Panc1 (cell line): ENCODE measurements around the gene NELFE. TPM values are rescaled to one million over a fixed set of nuclear protein-coding genes. Genes with fewer than 3 reads are reported as not detected.

Experiments used
- ATAC-seq: fragments of 200-7000 bp; cut with Tn5 transposase; 2 replicates; pipeline ENCODE4 v1.9.1; 2020; ENCODE audit warnings: mild to moderate bottlenecking, moderate library complexity
- BruUV-seq: library from RNA; stranded (reverse); fragments of 400-500 nt; replicated peaks from 2 replicates; lab custom pipeline; 2021; lab: Mats Ljungman, UMichigan
- CTCF ChIA-PET: fragments of 300-600 bp; sonication (Branson Sonifier 250); formaldehyde crosslinking; loops from one replicate; lab custom pipeline; 2022; ENCODE audit warnings: antibody characterized with exemption; lab: Charles Lee
- POLR2A ChIA-PET: fragments of 300-600 bp; sonication (Branson Sonifier 250); formaldehyde crosslinking; loops from one replicate; lab custom pipeline; 2022; ENCODE audit warnings: antibody characterized with exemption; lab: Charles Lee
- DNase-seq: peaks from one replicate; pipeline ENCODE4 v3.0.0-alpha.2; 2010; ENCODE audit warnings: low read depth, low spot score
- H3K27ac ChIP-seq: 2 replicates; pipeline ENCODE4 v1.5.1; 2011; ENCODE audit warnings: mild to moderate bottlenecking, low read length, inconsistent platforms
- H3K27me3 ChIP-seq: fragments of 200-500 bp; sonication (Bioruptor generic); 2 replicates; pipeline ENCODE4 v1.6.0; 2014; ENCODE audit warnings: low read length, inconsistent platforms; ENCODE audit not compliant: control insufficient read depth, insufficient read depth
- H3K36me3 ChIP-seq: fragments of 200-500 bp; sonication (Bioruptor generic); 2 replicates; pipeline ENCODE4 v1.5.1; 2014; ENCODE audit warnings: inconsistent platforms, mild to moderate bottlenecking, low read length, moderate library complexity; ENCODE audit not compliant: control insufficient read depth, insufficient read depth
- H3K4me1 ChIP-seq: 2 replicates; pipeline ENCODE4 v1.5.1; 2011; ENCODE audit warnings: inconsistent platforms, mild to moderate bottlenecking, low read length, moderate library complexity; ENCODE audit not compliant: control insufficient read depth, insufficient read depth
- H3K4me3 ChIP-seq, 2 experiments: 2 replicates each; pipeline ENCODE4 v1.5.1; 2011 to 2012; ENCODE audit warnings: low read depth in 2 of 2, low read length in 2 of 2, mild to moderate bottlenecking in 2 of 2, inconsistent platforms in 1 of 2, moderate library complexity in 1 of 2
- H3K9me3 ChIP-seq: fragments of 200-500 bp; sonication (Bioruptor generic); 2 replicates; pipeline ENCODE4 v1.5.1; 2014; ENCODE audit warnings: low read depth, mild to moderate bottlenecking, inconsistent platforms, low read length, moderate library complexity; ENCODE audit not compliant: control insufficient read depth, insufficient read depth
- CTCF ChIP-seq: fragments of 450-650 bp; IDR thresholded peaks from 2 replicates; pipeline ENCODE4 v1.5.1; 2017; ENCODE audit warnings: mild to moderate bottlenecking
- POLR2AphosphoS5 ChIP-seq: IDR thresholded peaks from 2 replicates; pipeline ENCODE4 v1.6.1; 2012; ENCODE audit warnings: mild to moderate bottlenecking, low read depth, low read length, moderate library complexity
- REST ChIP-seq, 2 experiments: IDR thresholded peaks; 2 replicates each; pipeline ENCODE4 v1.6.1; 2011 to 2012; ENCODE audit warnings: low read depth in 2 of 2, control low read depth in 1 of 2, low read length in 1 of 2, mild to moderate bottlenecking in 1 of 2, moderate library complexity in 1 of 2; ENCODE audit not compliant: insufficient read depth in 1 of 2
- SIN3A ChIP-seq: IDR thresholded peaks from 2 replicates; pipeline ENCODE4 v1.6.1; 2012; ENCODE audit warnings: low read depth, mild to moderate bottlenecking, low read length, moderate library complexity, borderline replicate concordance; ENCODE audit not compliant: insufficient read depth
- TCF7L2 ChIP-seq: IDR thresholded peaks from 2 replicates; pipeline ENCODE4 v1.6.1; 2011; ENCODE audit warnings: mild to moderate bottlenecking, low read depth, low read length, inconsistent platforms
- in situ Hi-C: cut with HindIII; loops from 2 replicates; pipeline ENCODE4 v1.10.0; 2016; ENCODE audit warnings: low sequenced_read_pairs, low pct_unique_long_range_greater_than_20kb
- intact Hi-C: fragments of 100-400 bp; cut with micrococcal nuclease; formaldehyde crosslinking; loops from one replicate; pipeline ENCODE4 v1.10.0; 2022; ENCODE audit not compliant: unreplicated experiment
- total RNA-seq: library from RNA; stranded (reverse); gene quantifications from one replicate; pipeline ENCODE4 v1.2.1, GENCODE V29; 2021; ENCODE audit not compliant: unreplicated experiment

The NELFE gene
- total RNA-seq, 1 experiment from 2014 or later, result 94.9 TPM

GRCh38 chr6:31952140-31952805, 6.5 kb downstream of the NELFE start:
- Histone ChIP-seq H3K9me3 (no peaks in the 10 kb centered on the region), H3K4me3 (no peak overlapping the region), H3K27ac (no peak overlapping the region), H3K27me3 (no peaks in the 10 kb centered on the region), H3K4me1 (peaks cover under 1% of the 10 kb centered on the region), H3K36me3 (peaks cover 19% of the 10 kb centered on the region)
- intact Hi-C loops (no loop called here), in situ Hi-C loops (no loop called here)
- DNase-seq (no peak), ATAC-seq (peak; percentile 79)
- CTCF ChIA-PET, result interaction anchor here (0.8 to 1.6 kb wide), 4 partner anchors 29 to 179 kb away, joined by 3 to 5 read pairs (median 4); no protein-coding TSS in a partner anchor
- no TSS peak for BruUV-seq
- TF ChIP-seq POLR2AphosphoS5 (no peak), CTCF (peak; percentile 87)
- POLR2A ChIA-PET, result no interaction called here

GRCh38 chr6:31949926-31950548, 8.7 kb downstream of the NELFE start:
- no TSS peak for BruUV-seq
- Histone ChIP-seq H3K27me3 (no peaks in the 10 kb centered on the region), H3K4me3 (no peak overlapping the region), H3K27ac (no peak overlapping the region), H3K9me3 (no peaks in the 10 kb centered on the region), H3K4me1 (peaks cover 8% of the 10 kb centered on the region; the same call in 1 of the 2 replicates), H3K36me3 (peaks cover 12% of the 10 kb centered on the region)
- DNase-seq (no peak), ATAC-seq (no peak)
- TF ChIP-seq REST (IDR thresholded peaks at IDR 0.05; ENCODE audit: insufficient read depth in 1 of 2, low read depth in 2 of 2, low read length in 1 of 2) (no peak), SIN3A (no peak), POLR2AphosphoS5 (no peak), CTCF (no peak), TCF7L2 (no peak)
- intact Hi-C loops (no loop called here), in situ Hi-C loops (no loop called here)
- POLR2A ChIA-PET, result interaction anchor here (1.5 kb wide), 1 partner anchor 9 kb away, joined by 3 read pairs; the partner anchor contains the start of genes NELFE and SKIC2
- CTCF ChIA-PET, result interaction anchor here (1.0 kb wide), 1 partner anchor 46 kb away, joined by 3 read pairs; no protein-coding TSS in a partner anchor
